Measurements from ENCODE around the gene PODXL2. TPM values are rescaled to one million over a fixed set of nuclear protein-coding genes. Genes with fewer than 3 reads are reported as not detected.

Gene PODXL2
- total RNA-seq, 2 experiments from 2014 or later, result 0.98 to 1.1 TPM

DNA sequence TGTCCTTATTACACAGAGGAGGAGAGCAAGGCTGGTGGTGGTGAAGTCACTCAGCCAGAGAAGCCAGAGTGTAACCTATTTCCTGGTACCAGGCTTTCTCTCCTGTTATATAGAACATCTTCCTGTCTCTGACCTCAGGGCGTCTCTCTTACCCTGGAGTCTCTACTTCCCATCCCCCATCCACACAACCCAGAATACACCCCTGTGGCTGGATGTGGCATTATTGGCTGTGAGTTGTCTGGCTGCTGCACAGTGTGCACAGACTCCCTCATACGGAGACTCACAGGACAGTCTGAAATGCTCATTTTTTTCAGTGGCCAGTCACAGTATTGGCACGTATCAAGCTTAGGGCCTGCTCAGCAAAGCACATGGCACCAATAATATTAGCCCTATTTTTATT, 8.6 kb downstream of the PODXL2 start:
- intact Hi-C loops (cut with micrococcal nuclease), result no loop called here
- peaks cover 5% of the 10 kb centered on the region for H3K4me1 Mint-ChIP-seq (ENCODE audit: low read depth)
- no peaks in the 10 kb centered on the region for H3K9me3 Mint-ChIP-seq
- H3K27ac Mint-ChIP-seq, result no peak overlapping the region
- DNase-seq, result peak; percentile 49
- peaks cover 2% of the 10 kb centered on the region for H3K27me3 Mint-ChIP-seq (ENCODE audit: low read depth)
- CTCF ChIA-PET, result no interaction called here
- no peaks in the 10 kb centered on the region for H3K36me3 Mint-ChIP-seq (ENCODE audit: low read depth)
- no peak overlapping the region for H3K4me3 Mint-ChIP-seq

DNA sequence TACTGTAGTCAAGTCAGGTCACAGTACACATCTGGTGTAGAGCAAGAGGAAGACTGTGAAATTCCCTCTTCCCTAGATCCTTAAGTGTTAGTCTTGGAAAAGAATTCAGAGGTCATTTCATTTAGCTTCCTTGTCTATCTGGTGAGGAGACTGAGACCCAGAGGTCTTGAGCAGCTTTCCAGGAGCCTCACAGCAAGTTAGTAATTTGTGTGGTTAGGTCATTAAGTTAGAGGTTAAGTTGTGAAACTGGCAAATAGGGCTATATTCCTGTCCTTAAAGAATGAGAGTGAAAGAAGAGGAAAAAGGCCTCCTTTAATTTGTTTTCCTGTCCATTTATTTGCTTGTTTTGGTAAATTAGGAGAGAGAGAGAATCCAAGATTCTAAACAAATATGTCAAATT, 9.0 kb downstream of the PODXL2 start:
- Mint-ChIP-seq H3K4me1 (ENCODE audit: low read depth) (peaks cover 5% of the 10 kb centered on the region), H3K27ac (no peak overlapping the region)
- CTCF ChIA-PET, result no interaction called here

DNA sequence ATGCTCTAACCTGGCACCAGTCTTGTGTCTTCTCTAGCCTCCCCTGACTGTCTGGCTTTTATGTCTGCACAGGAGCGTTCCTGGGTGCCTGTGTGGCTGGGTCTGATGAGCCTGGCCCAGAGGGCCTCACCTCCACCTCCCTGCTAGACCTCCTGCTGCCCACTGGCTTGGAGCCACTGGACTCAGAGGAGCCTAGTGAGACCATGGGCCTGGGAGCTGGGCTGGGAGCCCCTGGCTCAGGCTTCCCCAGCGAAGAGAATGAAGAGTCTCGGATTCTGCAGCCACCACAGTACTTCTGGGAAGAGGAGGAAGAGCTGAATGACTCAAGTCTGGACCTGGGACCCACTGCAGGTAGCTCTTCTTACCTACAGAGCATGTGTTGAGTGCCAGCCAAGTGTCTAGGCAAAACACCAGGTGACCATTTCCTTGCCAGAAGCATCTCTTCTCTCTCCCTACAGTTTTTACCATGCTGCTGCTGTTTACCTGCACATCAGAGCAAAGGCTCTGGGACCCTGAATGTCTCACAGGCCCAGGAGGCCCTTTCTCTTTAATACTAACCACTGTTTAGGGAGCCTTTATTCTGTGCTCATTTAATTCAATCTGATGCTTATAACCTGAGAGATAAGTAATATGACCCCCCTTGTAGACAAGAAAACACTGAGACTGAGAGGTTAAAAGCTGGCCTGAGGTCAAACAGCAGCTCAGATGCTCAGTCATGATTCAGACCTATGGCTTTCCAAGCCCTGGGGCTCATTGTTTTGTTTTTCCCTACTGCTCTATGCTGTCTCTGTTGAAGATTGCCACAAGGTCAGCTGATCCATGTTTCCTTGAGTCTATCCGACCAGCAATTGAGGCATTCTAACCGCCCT, 10.4 kb downstream of the PODXL2 start:
- no peaks in the 10 kb centered on the region for H3K9me3 Mint-ChIP-seq
- CTCF ChIA-PET, result interaction anchor here (1.5 kb wide), 1 partner anchor 11 kb away, joined by 4 read pairs; no protein-coding TSS in a partner anchor
- intact Hi-C loops (cut with micrococcal nuclease), result no loop called here

More for the DNA sequence above, 9.0 kb downstream of the PODXL2 start:
- H3K4me3 Mint-ChIP-seq, result no peak overlapping the region
- peaks cover 2% of the 10 kb centered on the region for H3K27me3 Mint-ChIP-seq (ENCODE audit: low read depth)
- no peak for DNase-seq
- H3K9me3 Mint-ChIP-seq, result no peaks in the 10 kb centered on the region
- intact Hi-C loops (cut with micrococcal nuclease), result no loop called here
- no peaks in the 10 kb centered on the region for H3K36me3 Mint-ChIP-seq (ENCODE audit: low read depth)

DNA sequence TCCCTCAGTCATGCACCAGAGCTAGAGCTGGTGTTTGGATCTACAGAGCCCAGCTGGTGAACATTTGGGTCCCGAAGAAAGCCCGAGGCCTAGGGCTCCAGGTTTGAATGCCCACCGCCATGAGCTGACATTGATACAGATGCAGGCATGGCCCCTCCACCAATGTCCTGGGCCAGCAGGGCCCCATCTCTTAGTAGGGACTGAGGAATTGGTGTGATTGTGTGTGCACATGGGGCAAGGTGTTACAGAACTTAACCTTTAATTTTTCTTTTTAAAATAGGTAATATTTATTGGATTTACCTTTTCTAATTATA, 11.0 kb downstream of the PODXL2 start:
- Mint-ChIP-seq H3K4me1 (ENCODE audit: low read depth) (peaks cover 5% of the 10 kb centered on the region), H3K4me3 (no peak overlapping the region), H3K27me3 (ENCODE audit: low read depth) (no peaks in the 10 kb centered on the region), H3K27ac (no peak overlapping the region), H3K36me3 (ENCODE audit: low read depth) (no peaks in the 10 kb centered on the region), H3K9me3 (no peaks in the 10 kb centered on the region)
- intact Hi-C loops (cut with micrococcal nuclease), result no loop called here
- DNase-seq, result no peak
- CTCF ChIA-PET, result interaction anchor here (1.5 kb wide), 1 partner anchor 10 kb away, joined by 4 read pairs; no protein-coding TSS in a partner anchor

More for the DNA sequence above, 10.4 kb downstream of the PODXL2 start:
- Mint-ChIP-seq H3K4me1 (ENCODE audit: low read depth) (peaks cover 5% of the 10 kb centered on the region), H3K36me3 (ENCODE audit: low read depth) (no peaks in the 10 kb centered on the region), H3K27ac (no peak overlapping the region), H3K27me3 (ENCODE audit: low read depth) (no peaks in the 10 kb centered on the region), H3K4me3 (no peak overlapping the region)
- DNase-seq, result no peak

DNA sequence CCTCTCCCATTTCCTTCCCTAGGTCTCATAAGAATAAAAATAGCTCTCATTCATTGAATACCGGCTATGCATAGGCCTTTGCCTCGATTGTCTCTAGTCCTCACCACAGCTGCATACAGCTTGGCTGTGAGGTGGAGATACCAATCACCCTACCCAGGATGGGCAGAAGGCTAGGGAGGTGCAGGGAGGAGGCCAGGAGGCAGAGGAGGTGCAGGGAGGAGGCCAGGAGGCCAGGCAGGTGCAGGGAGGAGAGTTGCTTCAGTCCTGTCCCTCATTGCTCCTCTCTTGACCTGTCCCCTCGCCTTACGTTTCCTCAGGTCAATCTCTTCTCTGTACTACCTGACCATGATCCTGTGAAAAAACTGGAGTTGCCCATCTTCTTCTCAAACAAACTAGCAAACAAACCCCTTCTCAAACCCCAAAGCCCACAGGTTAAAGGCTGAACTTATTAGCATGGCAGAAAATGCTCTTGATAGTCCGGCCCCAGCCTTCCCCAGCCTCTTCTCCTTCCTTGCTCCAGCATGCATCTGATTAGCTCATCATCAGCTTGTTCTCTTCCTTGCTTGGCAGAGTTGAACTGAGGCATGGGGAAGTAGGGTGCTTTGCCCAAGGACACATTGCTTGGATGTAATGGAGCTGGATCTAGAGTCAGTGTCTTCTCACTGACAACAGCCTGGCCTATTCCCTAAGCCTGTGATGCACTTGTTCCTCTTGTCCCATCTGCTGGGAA, 15.8 kb downstream of the PODXL2 start:
- DNase-seq, result no peak
- no peaks in the 10 kb centered on the region for H3K27me3 Mint-ChIP-seq (ENCODE audit: low read depth)
- H3K4me1 Mint-ChIP-seq (ENCODE audit: low read depth), result no peaks in the 10 kb centered on the region
- CTCF ChIA-PET, result no interaction called here
- no peak overlapping the region for H3K27ac Mint-ChIP-seq
- no peak overlapping the region for H3K4me3 Mint-ChIP-seq
- no peaks in the 10 kb centered on the region for H3K36me3 Mint-ChIP-seq (ENCODE audit: low read depth)
- H3K9me3 Mint-ChIP-seq, result no peaks in the 10 kb centered on the region
- intact Hi-C loops (cut with micrococcal nuclease), result no loop called here

DNA sequence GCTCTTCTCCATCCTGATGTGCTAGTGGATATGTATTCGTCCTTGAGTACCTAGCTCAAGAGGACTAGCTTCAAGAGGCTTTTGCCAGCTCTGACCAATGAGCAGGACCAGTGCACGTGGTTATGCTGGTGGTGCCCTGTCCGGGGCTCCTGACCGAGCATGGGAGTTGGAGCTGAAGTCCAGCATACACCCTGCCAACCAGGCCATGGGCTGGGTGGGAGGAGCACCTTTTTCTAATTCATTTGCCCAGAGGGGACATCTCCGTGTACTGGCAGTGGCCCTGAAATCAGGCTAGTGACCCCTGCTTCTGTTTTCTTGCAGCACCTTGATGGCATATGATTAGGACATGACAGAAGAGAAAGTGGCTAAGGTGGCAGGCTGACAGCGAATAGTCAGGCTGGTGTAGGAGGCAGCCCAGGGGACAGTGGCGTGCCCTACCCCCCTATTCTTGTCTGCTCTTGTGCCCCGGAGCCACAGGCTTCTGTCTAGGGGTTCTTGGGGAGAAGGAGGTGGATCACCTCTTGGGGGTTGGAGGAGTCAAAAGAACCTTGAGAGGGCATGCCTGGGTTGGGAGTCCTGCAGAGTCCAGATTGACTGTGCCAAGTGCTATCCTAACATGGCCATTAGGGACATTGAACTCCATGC, 16.5 kb downstream of the PODXL2 start:
- Mint-ChIP-seq H3K4me3 (no peak overlapping the region), H3K4me1 (ENCODE audit: low read depth) (no peaks in the 10 kb centered on the region), H3K27ac (no peak overlapping the region), H3K36me3 (ENCODE audit: low read depth) (no peaks in the 10 kb centered on the region), H3K27me3 (ENCODE audit: low read depth) (no peaks in the 10 kb centered on the region), H3K9me3 (no peaks in the 10 kb centered on the region)
- no peak for DNase-seq
- CTCF ChIA-PET, result no interaction called here
- intact Hi-C loops (cut with micrococcal nuclease), result no loop called here

DNA sequence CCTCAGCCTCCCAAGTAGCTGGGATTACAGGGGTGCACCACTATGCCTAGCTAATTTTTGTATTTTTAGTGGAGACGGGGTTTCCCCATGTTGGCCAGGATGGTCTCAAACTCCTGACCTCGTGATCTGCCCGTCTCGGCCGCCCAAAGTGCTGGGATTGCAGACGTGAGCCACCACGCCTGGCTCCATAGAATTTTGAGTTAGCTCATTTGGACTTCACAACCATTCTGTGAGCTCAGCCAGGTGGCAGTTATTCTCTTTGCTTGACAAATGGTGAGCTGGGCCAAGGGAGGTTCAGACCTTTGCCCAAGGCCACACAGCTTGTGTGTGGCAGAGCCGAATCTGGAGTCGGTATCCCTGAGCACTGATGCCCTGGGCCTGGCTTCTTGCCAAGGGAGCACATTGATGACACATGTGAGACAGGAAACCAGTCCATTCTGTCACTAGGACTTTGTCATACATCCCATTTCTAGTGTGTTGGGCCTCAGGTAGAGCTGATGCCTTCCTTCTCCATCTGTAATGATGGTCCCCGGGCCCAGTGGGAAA, 17.6 kb downstream of the PODXL2 start:
- Mint-ChIP-seq H3K27ac (no peak overlapping the region), H3K36me3 (ENCODE audit: low read depth) (no peaks in the 10 kb centered on the region), H3K27me3 (ENCODE audit: low read depth) (no peaks in the 10 kb centered on the region), H3K4me1 (ENCODE audit: low read depth) (no peaks in the 10 kb centered on the region), H3K4me3 (no peak overlapping the region), H3K9me3 (no peaks in the 10 kb centered on the region)
- no peak for DNase-seq
- intact Hi-C loops (cut with micrococcal nuclease), result no loop called here
- CTCF ChIA-PET, result interaction anchor here (1.5 kb wide), 1 partner anchor 25 kb away, joined by 5 read pairs; no protein-coding TSS in a partner anchor

DNA sequence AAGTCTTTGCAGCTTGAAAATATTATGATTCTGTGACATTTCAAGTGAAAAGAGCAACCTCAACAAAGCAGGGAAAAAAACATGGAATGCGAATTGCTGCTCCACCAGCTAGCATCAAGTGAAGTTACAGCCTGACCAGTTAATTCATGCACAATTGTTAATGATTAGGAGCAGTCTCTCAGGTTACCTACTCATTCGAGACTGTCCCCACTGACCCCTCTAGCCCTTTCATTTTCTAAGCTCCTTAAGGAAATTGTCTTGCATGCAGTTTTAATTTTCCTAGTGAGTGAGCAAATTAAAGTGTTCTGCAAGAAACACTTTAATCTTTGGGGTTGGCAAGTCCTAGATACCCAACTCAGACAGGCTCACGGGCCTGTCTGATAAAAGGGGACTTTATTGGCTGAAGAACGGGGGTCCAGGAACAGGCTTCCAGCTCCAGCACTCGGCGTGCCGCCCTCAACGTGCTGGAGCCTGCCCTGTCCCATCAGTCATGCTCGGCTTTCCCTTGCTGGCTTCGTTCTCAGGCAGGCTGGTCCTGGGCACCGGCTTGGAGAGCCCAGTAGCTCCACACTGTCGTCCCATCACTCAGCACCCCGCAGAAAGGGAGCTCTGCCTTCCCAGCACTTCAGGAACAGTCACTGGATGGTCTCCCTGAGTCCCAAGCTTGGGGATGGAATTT, 18.3 kb downstream of the PODXL2 start:
- Mint-ChIP-seq H3K4me3 (no peak overlapping the region), H3K27me3 (ENCODE audit: low read depth) (no peaks in the 10 kb centered on the region), H3K36me3 (ENCODE audit: low read depth) (no peaks in the 10 kb centered on the region), H3K27ac (no peak overlapping the region), H3K4me1 (ENCODE audit: low read depth) (no peaks in the 10 kb centered on the region), H3K9me3 (no peaks in the 10 kb centered on the region)
- intact Hi-C loops (cut with micrococcal nuclease), result no loop called here
- CTCF ChIA-PET, result interaction anchor here (1.5 kb wide), 1 partner anchor 24 kb away, joined by 5 read pairs; no protein-coding TSS in a partner anchor
- DNase-seq, result no peak

DNA sequence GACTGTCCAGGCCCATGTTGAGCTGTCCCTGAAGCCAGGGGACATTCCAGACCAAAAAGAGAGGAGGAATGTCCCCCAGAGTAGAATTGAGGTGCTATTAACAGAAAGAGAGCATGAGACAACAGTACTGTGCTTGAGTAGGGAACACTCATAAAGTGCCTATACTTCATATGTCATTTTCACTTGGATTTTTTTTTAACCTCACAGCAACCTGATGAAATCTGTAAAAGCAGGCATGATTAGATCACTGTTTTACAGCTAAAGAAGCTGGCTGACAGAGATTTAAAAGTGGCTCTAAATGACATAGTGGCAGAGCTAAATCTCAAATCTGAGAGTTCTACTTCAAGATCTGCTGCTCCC, 18.8 kb downstream of the PODXL2 start:
- CTCF ChIA-PET, result interaction anchor here (1.1 to 1.5 kb wide), 2 partner anchors 24 to 49 kb away, joined by 3 to 5 read pairs; no protein-coding TSS in a partner anchor
- no peak for DNase-seq

DNA sequence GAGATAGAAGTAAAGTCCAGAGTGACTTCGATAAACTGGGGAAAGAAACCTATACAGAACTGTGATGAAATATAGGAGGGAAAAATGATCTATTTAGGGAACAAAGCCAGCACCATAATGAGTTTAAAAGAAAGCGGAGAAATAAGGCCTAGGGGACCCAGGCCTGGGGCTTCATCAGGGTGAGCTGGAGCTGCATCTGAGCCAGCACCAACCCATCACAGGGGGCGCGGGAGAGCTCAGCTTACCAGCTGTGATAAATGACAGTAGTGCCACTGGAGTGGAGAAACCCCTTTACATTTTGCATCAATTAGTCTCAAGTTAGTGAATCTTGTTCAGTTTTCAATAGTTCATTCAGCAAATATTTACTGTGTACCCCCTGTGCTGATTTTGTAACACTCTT, 21.3 kb downstream of the PODXL2 start:
- no peaks in the 10 kb centered on the region for H3K36me3 Mint-ChIP-seq (ENCODE audit: low read depth)
- no peak for DNase-seq
- H3K4me3 Mint-ChIP-seq, result no peak overlapping the region
- no peaks in the 10 kb centered on the region for H3K27me3 Mint-ChIP-seq (ENCODE audit: low read depth)
- no peak overlapping the region for H3K27ac Mint-ChIP-seq
- CTCF ChIA-PET, result interaction anchor here (0.6 to 1.3 kb wide), 2 partner anchors 11 to 24 kb away, joined by 3 to 4 read pairs; no protein-coding TSS in a partner anchor
- H3K4me1 Mint-ChIP-seq (ENCODE audit: low read depth), result no peaks in the 10 kb centered on the region
- no peaks in the 10 kb centered on the region for H3K9me3 Mint-ChIP-seq
- intact Hi-C loops (cut with micrococcal nuclease), result loop anchor here (5.0 kb wide), 1 partner anchor 177 kb away; no protein-coding TSS in a partner anchor

More for the DNA sequence above, 18.8 kb downstream of the PODXL2 start:
- intact Hi-C loops (cut with micrococcal nuclease), result no loop called here
- Mint-ChIP-seq H3K27ac (no peak overlapping the region), H3K4me1 (ENCODE audit: low read depth) (no peaks in the 10 kb centered on the region), H3K36me3 (ENCODE audit: low read depth) (no peaks in the 10 kb centered on the region), H3K9me3 (no peaks in the 10 kb centered on the region), H3K4me3 (no peak overlapping the region), H3K27me3 (ENCODE audit: low read depth) (no peaks in the 10 kb centered on the region)

DNA sequence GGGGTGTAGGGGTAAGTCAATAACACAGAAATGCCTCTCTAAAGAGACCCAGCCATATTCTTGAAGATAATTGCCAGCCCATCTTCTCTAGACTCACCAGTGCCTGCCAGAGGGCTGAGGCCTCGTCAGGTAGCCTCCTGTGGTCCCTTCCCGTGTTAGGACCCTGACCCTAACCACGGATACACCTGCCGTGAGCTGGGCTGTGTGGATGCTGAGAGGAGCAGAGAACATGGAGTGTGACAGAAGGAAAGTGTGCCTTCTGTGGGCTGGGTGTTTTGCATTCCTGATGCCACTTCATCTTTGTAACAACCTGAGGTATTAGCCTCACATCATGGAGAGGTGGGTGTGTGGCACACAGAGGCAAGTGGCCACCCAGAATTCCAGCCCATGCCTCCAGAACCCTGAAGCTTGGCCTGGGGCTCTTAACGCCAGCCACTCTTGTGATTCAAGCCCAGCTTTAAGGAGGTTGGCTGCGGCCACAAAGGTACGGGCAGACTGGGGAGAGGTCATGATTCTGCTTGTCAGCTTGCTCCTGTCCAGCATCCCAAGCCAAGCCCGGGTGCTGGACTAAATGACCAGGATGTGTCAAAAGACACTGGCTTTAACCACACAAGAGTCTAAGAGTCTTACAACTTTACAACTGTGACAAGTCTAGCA, 22.7 kb downstream of the PODXL2 start:
- Mint-ChIP-seq H3K4me1 (ENCODE audit: low read depth) (no peaks in the 10 kb centered on the region), H3K27ac (no peak overlapping the region), H3K36me3 (ENCODE audit: low read depth) (no peaks in the 10 kb centered on the region), H3K4me3 (no peak overlapping the region), H3K9me3 (no peaks in the 10 kb centered on the region), H3K27me3 (ENCODE audit: low read depth) (no peaks in the 10 kb centered on the region)
- CTCF ChIA-PET, result interaction anchor here (0.7 to 1.9 kb wide), 5 partner anchors 9 to 319 kb away, joined by 3 to 6 read pairs (median 3); no protein-coding TSS in a partner anchor
- DNase-seq, result no peak
- intact Hi-C loops (cut with micrococcal nuclease), result loop anchor here (1.0 to 5.0 kb wide), 3 partner anchors 43 to 320 kb away; no protein-coding TSS in a partner anchor
